Neural progenitor cell (in vitro differentiated cells): ENCODE results near the gene NEDD4L. TPM values are rescaled to one million over a fixed set of nuclear protein-coding genes. Genes with fewer than 3 reads are reported as not detected.

Experiments
- DNase-seq: peaks from one replicate; pipeline ENCODE4 v3.0.0-alpha.2; 2016; ENCODE audit warnings: low spot score
- H2AFZ ChIP-seq: fragments of 200-600 bp; sonication (generic); replicated peaks from 2 replicates; pipeline ENCODE4 v1.6.1; 2016; ENCODE audit warnings: antibody characterized with exemption
- H3F3A ChIP-seq: fragments of 200-600 bp; sonication (generic); 2 replicates; pipeline ENCODE4 v1.6.1; 2016; ENCODE audit warnings: antibody characterized with exemption, low read depth
- H3K27ac ChIP-seq: fragments of 200-600 bp; sonication (generic); 2 replicates; pipeline ENCODE4 v1.5.1; 2016; ENCODE audit warnings: mild to moderate bottlenecking
- H3K27me3 ChIP-seq: fragments of 200-600 bp; sonication (generic); 2 replicates; pipeline ENCODE4 v1.6.1; 2016; ENCODE audit warnings: mild to moderate bottlenecking, moderate library complexity
- H3K36me3 ChIP-seq: fragments of 200-600 bp; sonication (generic); 2 replicates; pipeline ENCODE4 v1.5.1; 2016
- H3K4me1 ChIP-seq: fragments of 200-600 bp; sonication (generic); 2 replicates; pipeline ENCODE4 v1.6.1; 2016; ENCODE audit warnings: mixed run types
- H3K4me2 ChIP-seq: fragments of 200-600 bp; sonication (generic); 2 replicates; pipeline ENCODE4 v1.6.1; 2016
- H3K4me3 ChIP-seq: fragments of 200-600 bp; sonication (generic); 2 replicates; pipeline ENCODE4 v1.5.1; 2016
- H3K79me2 ChIP-seq: fragments of 200-600 bp; sonication (generic); 2 replicates; pipeline ENCODE4 v1.6.1; 2016; ENCODE audit warnings: low read depth
- H3K9ac ChIP-seq: fragments of 200-600 bp; sonication (generic); 2 replicates; pipeline ENCODE4 v1.6.1; 2016
- H3K9me3 ChIP-seq: fragments of 200-600 bp; sonication (generic); 2 replicates; pipeline ENCODE4 v1.5.1; 2016; ENCODE audit warnings: low read depth
- H4K20me1 ChIP-seq: fragments of 200-600 bp; sonication (generic); 2 replicates; pipeline ENCODE4 v1.6.1; 2016; ENCODE audit warnings: low read depth
- H3K27ac Mint-ChIP-seq: 3 replicates; pipeline ENCODE4 v1.8.0; 2021; ENCODE audit warnings: mixed read lengths
- H3K27me3 Mint-ChIP-seq: 2 replicates; pipeline ENCODE4 v1.8.0; 2022; ENCODE audit warnings: low read depth, mild to moderate bottlenecking, inconsistent platforms, moderate library complexity, mixed read lengths; ENCODE audit not compliant: insufficient read depth
- H3K36me3 Mint-ChIP-seq: 3 replicates; pipeline ENCODE4 v1.8.0; 2021; ENCODE audit warnings: mixed read lengths
- H3K4me1 Mint-ChIP-seq: 3 replicates; pipeline ENCODE4 v1.8.0; 2021; ENCODE audit warnings: mixed read lengths
- H3K4me3 Mint-ChIP-seq: 3 replicates; pipeline ENCODE4 v1.8.0; 2021; ENCODE audit warnings: mild to moderate bottlenecking, moderate library complexity, mixed read lengths
- H3K9me3 Mint-ChIP-seq: 3 replicates; pipeline ENCODE4 v1.8.0; 2020; ENCODE audit warnings: mixed read lengths
- EZH2 ChIP-seq: fragments of 200-600 bp; sonication (generic); IDR thresholded peaks from 2 replicates; pipeline ENCODE4 v1.6.1; 2017; ENCODE audit warnings: antibody characterized with exemption, mild to moderate bottlenecking, moderate library complexity
- EZH2phosphoT487 ChIP-seq: fragments of 200-600 bp; sonication (generic); IDR thresholded peaks from 2 replicates; pipeline ENCODE4 v1.6.1; 2017; ENCODE audit warnings: antibody characterized with exemption
- total RNA-seq: library from RNA; depleted of rRNA; stranded (reverse); fragments of >200 nt; gene quantifications from 2 replicates; pipeline ENCODE4 v1.2.3, GENCODE V29; 2015; ENCODE audit warnings: low replicate concordance
- TF ChIP-seq, protein P1 (sequence below): fragments of 200-600 bp; sonication (generic); IDR thresholded peaks from 2 replicates; pipeline ENCODE4 v1.5.1; 2017; ENCODE audit warnings: antibody characterized with exemption, mild to moderate bottlenecking

The NEDD4L gene
- total RNA-seq, 1 donor from 2014 or later, result 55.5 TPM

DNA sequence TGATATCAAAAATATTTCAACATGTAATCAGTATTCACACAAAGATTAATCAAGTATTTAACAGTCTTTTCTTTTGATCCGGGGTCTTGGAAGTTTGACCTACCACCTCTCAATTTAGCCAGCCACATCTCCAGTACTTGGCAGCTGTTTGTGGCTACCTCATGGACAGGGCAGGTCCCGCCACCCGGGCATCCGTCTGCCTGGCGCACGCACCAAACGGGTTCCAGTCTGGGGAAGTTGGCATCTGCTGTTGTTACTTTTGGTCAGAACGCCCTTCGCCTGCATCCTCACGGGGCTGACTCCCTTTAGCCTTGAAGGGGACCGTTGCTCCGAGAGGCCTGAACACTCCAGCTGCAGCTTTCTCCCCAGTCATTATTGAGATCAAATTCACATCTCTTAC, 81.7 kb downstream of the NEDD4L start:
- Histone ChIP-seq H3K4me3 (no peak overlapping the region), H3K4me2 (no peak overlapping the region), H3F3A (no peaks in the 10 kb centered on the region), H4K20me1 (peaks cover 31% of the 10 kb centered on the region), H3K79me2 (peaks cover 23% of the 10 kb centered on the region), H3K4me1 (no peaks in the 10 kb centered on the region), H3K27me3 (no peaks in the 10 kb centered on the region), H3K36me3 (no peaks in the 10 kb centered on the region), H3K9me3 (no peaks in the 10 kb centered on the region), H2AFZ (no peak overlapping the region), H3K9ac (no peak overlapping the region), H3K27ac (no peak overlapping the region)
- Mint-ChIP-seq H3K9me3 (peaks cover 2% of the 10 kb centered on the region), H3K27me3 (no peaks in the 10 kb centered on the region), H3K4me3 (no peak overlapping the region), H3K27ac (no peak overlapping the region), H3K36me3 (peaks cover 4% of the 10 kb centered on the region), H3K4me1 (peaks cover 3% of the 10 kb centered on the region)
- TF ChIP-seq EZH2 (no peak), EZH2phosphoT487 (no peak)
- TF ChIP-seq, protein P1, sequence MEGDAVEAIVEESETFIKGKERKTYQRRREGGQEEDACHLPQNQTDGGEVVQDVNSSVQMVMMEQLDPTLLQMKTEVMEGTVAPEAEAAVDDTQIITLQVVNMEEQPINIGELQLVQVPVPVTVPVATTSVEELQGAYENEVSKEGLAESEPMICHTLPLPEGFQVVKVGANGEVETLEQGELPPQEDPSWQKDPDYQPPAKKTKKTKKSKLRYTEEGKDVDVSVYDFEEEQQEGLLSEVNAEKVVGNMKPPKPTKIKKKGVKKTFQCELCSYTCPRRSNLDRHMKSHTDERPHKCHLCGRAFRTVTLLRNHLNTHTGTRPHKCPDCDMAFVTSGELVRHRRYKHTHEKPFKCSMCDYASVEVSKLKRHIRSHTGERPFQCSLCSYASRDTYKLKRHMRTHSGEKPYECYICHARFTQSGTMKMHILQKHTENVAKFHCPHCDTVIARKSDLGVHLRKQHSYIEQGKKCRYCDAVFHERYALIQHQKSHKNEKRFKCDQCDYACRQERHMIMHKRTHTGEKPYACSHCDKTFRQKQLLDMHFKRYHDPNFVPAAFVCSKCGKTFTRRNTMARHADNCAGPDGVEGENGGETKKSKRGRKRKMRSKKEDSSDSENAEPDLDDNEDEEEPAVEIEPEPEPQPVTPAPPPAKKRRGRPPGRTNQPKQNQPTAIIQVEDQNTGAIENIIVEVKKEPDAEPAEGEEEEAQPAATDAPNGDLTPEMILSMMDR, result no peak
- DNase-seq, result no peak

DNA sequence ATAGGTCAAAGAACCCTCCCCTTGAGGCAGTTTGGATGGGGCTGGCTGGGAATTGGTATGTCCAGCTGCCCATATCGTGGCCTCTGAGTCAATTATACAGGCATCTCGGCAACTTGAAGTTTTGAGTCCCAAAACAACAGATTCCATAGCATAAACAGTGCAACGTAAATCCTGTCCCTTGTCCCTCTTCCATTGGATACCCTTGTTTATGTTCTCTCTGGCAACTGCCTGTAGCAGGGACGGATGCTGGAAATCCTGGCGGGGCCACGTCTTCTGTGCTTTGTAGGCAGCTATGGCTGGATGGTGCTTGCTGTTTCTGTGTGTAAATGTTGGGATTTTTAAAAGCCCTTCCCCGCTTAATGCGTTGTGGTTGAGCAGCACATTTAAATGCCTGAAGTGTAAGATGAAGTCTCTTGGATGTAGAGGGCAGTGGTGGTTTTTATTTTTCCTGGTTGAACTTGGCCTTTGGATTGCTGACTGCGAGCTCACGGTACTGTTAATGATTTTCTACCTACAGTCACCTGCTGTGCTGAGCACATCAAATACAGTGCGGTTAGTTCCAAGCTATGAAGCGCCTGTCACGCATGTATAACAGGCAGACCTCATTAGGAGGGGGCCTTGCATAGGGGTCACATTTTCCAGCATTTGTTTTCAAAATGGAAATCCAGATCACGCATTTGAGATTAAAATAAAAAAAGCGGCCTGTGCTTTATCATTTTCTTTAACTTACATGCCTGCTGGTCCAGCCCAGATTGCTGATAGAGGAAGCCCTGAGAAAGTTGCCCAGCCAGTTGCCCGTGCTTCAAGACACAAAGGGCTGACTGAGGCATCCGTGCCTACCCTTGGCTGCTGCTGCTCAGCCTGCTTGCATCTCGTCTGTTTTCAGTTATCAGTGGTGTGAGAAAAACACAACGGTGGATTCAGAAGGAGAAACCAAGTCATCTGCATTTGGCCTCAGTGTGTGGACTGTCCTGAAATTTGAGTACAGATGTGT, 84.7 kb downstream of the NEDD4L start:
- no peak overlapping the region for H3K4me3 ChIP-seq
- peaks cover 28% of the 10 kb centered on the region for H3K79me2 ChIP-seq
- TF ChIP-seq EZH2, result no peak
- TF ChIP-seq, protein P1, result no peak
- no peak for TF ChIP-seq EZH2phosphoT487
- H3K4me1 ChIP-seq, result peaks cover 11% of the 10 kb centered on the region
- H3K27ac Mint-ChIP-seq, result no peak overlapping the region
- no peaks in the 10 kb centered on the region for H3K9me3 ChIP-seq
- H3K9ac ChIP-seq, result no peak overlapping the region
- peaks cover 3% of the 10 kb centered on the region for H3K4me1 Mint-ChIP-seq
- no peak for DNase-seq
- H2AFZ ChIP-seq, result no peak overlapping the region
- peaks cover 4% of the 10 kb centered on the region for H3K36me3 Mint-ChIP-seq
- no peaks in the 10 kb centered on the region for H3K27me3 ChIP-seq
- H3K4me2 ChIP-seq, result no peak overlapping the region
- H3K27ac ChIP-seq, result no peak overlapping the region
- H3F3A ChIP-seq, result peaks cover 9% of the 10 kb centered on the region
- H4K20me1 ChIP-seq, result peaks cover 13% of the 10 kb centered on the region
- H3K4me3 Mint-ChIP-seq, result no peak overlapping the region
- peaks cover 2% of the 10 kb centered on the region for H3K9me3 Mint-ChIP-seq
- H3K36me3 ChIP-seq, result no peaks in the 10 kb centered on the region
- H3K27me3 Mint-ChIP-seq, result no peaks in the 10 kb centered on the region

DNA sequence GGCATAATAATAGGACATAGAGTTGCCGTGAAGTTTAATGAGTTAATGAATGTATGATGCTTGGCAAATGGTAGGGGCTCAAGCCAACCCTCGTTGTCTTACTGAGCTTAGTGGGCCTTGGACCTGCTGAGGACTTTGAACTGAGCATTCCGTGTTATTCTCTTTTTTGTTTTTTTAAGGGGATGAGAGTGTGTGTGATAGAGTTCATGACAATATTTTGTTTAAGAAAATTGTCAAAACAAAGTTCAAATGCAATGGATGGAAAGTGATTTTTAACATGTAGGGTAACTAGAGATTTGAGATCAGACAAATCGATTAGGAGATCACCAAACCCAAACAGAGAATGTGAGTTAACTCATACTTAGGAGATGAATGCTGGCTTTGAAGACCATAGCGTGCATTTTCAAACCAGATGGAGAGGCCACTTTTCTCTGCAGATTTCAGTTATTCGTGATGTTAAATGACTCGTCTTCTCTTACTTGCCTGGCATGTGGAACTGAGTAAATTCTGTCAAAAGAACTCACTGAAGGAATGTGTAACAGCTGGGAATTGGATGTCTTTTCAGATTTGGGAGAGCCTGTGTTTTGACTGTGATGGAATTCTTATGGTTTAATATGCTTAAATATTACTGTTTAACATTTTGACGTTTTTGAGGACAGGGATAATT, 88.7 kb downstream of the NEDD4L start:
- peaks cover 23% of the 10 kb centered on the region for H4K20me1 ChIP-seq
- no peak for TF ChIP-seq EZH2phosphoT487
- TF ChIP-seq EZH2, result no peak
- TF ChIP-seq, protein P1, result no peak
- Mint-ChIP-seq H3K36me3 (peaks cover 4% of the 10 kb centered on the region), H3K27ac (no peak overlapping the region), H3K4me1 (peaks cover 11% of the 10 kb centered on the region), H3K4me3 (no peak overlapping the region), H3K9me3 (peaks cover 2% of the 10 kb centered on the region), H3K27me3 (no peaks in the 10 kb centered on the region)
- no peak overlapping the region for H3K4me2 ChIP-seq
- H2AFZ ChIP-seq, result no peak overlapping the region
- no peak overlapping the region for H3K27ac ChIP-seq
- H3K4me1 ChIP-seq, result peaks cover 16% of the 10 kb centered on the region
- no peak overlapping the region for H3K4me3 ChIP-seq
- H3K36me3 ChIP-seq, result no peaks in the 10 kb centered on the region
- H3F3A ChIP-seq, result peaks cover 32% of the 10 kb centered on the region
- H3K9me3 ChIP-seq, result no peaks in the 10 kb centered on the region
- H3K79me2 ChIP-seq, result peaks cover 19% of the 10 kb centered on the region
- no peak overlapping the region for H3K9ac ChIP-seq
- no peak for DNase-seq
- peaks cover 15% of the 10 kb centered on the region for H3K27me3 ChIP-seq
